HFF-Myc (cell line): Measurements from ENCODE around the gene ADSL.

Experiments used
- DNase-seq: peaks from one replicate; pipeline ENCODE4 v3.0.0-alpha.2; 2011; ENCODE audit warnings: low read depth; ENCODE audit errors: extremely low read depth
- H3K4me3 ChIP-seq: replicated peaks from 2 replicates; pipeline ENCODE4 v1.5.1; 2011; ENCODE audit warnings: low read depth, mild to moderate bottlenecking, control low read depth, low read length
- TF ChIP-seq, protein P1 (sequence below): IDR thresholded peaks from 2 replicates; pipeline ENCODE4 v1.5.1; 2012; ENCODE audit warnings: mild to moderate bottlenecking, low read depth, low read length, control low read depth; ENCODE audit errors: missing control alignments

Gene ADSL

DNA sequence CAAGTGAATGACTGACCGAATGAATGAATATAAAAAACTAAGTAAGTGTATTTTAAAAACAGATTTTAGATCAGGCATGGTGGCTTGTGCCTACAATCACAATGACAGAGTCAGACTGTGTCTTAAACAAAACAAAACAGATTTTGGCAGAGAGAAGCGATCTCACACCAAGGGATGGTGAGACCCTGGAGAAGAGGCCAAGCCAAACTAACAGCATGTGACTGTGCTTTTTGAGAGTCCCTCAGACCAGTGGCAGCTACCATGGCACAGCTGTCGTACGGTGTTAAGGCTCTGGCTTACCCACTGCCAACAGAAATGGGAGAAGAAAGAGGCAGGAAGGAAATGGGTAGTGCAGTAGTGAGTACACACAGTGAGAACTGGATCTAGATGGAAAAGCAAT lies 84.7 kb downstream of the ADSL start:
- TF ChIP-seq, protein P1, sequence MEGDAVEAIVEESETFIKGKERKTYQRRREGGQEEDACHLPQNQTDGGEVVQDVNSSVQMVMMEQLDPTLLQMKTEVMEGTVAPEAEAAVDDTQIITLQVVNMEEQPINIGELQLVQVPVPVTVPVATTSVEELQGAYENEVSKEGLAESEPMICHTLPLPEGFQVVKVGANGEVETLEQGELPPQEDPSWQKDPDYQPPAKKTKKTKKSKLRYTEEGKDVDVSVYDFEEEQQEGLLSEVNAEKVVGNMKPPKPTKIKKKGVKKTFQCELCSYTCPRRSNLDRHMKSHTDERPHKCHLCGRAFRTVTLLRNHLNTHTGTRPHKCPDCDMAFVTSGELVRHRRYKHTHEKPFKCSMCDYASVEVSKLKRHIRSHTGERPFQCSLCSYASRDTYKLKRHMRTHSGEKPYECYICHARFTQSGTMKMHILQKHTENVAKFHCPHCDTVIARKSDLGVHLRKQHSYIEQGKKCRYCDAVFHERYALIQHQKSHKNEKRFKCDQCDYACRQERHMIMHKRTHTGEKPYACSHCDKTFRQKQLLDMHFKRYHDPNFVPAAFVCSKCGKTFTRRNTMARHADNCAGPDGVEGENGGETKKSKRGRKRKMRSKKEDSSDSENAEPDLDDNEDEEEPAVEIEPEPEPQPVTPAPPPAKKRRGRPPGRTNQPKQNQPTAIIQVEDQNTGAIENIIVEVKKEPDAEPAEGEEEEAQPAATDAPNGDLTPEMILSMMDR: no peak

DNA sequence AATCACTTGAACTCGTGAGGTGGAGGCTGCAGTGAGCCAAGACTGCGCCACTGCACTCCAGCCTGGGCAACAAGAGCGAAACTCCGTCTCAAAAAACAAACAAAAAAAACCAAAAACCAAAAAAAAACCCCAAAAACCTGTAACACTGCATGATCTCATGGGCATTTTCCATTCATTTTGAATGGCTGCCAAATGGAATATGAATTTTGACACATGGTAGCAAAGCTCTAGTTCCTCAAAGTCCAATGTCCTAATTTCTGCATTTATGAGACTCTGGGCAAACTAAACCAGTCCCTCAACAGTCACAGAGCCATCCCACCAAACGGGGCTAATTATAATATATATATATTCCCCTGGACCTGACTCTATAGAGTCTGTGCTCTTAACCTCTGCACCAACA lies 85.9 kb downstream of the ADSL start:
- no peak for DNase-seq
- TF ChIP-seq, protein P1: no peak
- no peak overlapping the region for H3K4me3 ChIP-seq

More for the DNA sequence above, 84.7 kb downstream of the ADSL start:
- H3K4me3 ChIP-seq: no peak overlapping the region
- no peak for DNase-seq

DNA sequence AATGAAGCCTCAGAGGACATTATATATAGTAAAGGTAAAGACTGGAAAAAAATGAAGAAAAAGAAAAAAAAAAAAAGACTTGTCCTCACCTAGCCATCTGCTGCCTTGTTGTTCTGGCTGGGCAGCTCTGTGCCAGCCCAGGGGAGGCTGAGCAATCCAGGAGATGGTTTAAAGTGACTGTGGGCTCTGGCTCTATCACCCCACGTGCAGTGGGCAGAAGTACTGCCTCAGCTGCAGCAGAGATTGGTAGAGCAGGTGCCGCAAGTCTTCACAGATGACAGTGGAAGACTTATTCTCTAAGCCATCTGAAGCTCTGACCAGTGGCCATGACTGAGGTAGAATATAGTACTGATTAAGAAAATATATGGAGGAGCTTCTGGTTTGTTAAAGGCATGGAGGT lies 86.3 kb downstream of the ADSL start:
- DNase-seq: no peak
- no peak overlapping the region for H3K4me3 ChIP-seq
- TF ChIP-seq, protein P1: no peak

DNA sequence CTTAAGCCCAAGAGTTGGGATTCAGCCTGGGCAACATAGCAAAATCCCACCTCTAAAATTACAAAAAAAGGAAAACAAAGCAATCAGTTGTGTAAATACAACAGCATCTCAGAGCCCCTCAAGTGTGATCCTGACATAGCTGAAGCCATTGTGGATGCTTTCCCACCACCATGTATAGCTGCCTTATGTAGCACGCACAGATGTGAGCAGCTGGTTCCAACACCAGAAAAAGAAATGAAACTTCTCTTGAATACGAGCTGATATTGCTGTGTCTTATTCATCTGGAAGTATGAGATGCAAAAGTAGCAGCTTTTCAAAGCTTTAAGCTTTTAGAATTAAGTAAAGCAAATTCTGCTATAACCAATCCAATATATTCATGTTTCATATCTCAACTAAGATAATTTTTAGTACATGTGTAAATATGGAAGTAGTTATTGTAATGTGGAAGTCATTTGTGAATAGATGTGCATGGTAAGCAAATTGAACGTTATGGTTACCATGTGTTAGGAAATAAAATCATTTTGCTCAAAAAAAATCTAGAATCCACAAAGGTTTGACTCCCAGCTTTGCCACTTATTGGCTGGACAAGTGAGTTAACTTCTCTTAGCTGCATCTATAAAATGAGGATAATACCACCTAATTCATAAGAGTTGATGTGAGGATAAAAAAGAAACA lies 87.3 kb downstream of the ADSL start:
- TF ChIP-seq, protein P1: no peak
- no peak overlapping the region for H3K4me3 ChIP-seq
- no peak for DNase-seq

DNA sequence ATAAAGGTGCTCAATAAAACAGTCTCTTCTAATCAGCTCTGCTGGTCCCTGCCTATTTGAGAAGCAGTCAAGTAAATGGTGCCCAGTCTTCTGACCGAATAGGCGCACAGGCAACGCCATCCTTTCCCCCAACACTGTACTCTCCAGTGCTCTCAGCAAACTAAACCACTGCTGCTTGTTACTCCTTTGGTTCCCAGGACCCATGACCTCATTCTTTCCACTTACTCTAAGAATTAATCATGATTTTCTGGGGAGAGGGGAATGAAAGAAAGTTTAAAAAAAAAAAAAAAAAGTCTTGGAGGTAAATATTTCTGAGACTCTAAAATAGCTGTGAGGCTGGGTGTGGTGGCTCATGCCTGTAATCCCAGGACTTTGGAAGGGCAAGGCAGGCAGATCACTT lies 87.8 kb downstream of the ADSL start:
- no peak for DNase-seq
- H3K4me3 ChIP-seq: no peak overlapping the region
- TF ChIP-seq, protein P1: no peak

DNA sequence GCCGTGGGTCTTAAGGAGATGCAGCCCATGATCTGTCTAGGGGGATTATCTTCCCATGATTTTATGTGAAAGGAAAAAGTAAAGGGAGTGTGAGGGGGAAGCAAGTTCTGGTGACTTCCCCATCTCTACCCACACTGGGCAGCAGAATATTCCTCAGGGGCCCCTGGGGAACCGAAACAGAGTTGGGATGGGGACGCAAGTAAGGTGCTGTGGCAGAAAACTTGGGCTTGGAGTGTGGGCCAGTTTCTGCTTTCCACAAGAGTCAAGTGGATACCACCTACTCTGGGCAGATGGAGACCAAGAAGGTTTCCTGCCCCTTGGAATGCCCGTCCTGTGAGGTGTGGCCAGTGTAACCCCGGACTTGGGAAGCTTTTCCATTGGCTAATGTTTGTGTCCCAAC lies 88.4 kb downstream of the ADSL start:
- TF ChIP-seq, protein P1: no peak
- no peak overlapping the region for H3K4me3 ChIP-seq
- no peak for DNase-seq
